Osteoblast (primary cell): ENCODE data around the gene FAU. TPM values are rescaled to one million over a fixed set of nuclear protein-coding genes. Genes with fewer than 3 reads are reported as not detected.

Experiments
- DNase-seq: peaks from one replicate; pipeline ENCODE4 v3.0.0; 2011; ENCODE audit warnings: low spot score, mixed read lengths; ENCODE audit not compliant: insufficient read length; ENCODE audit errors: missing footprints
- H2AFZ ChIP-seq: 2 replicates; pipeline ENCODE4 v1.6.0; 2011; ENCODE audit warnings: mild to moderate bottlenecking, low read length
- H3K27ac ChIP-seq: 2 replicates; pipeline ENCODE4 v1.5.1; 2011; ENCODE audit warnings: mild to moderate bottlenecking, low read depth, low read length, moderate library complexity
- H3K27me3 ChIP-seq: 2 replicates; pipeline ENCODE4 v1.6.0; 2012; ENCODE audit warnings: mild to moderate bottlenecking, control low read depth, inconsistent platforms, low read length, moderate library complexity; ENCODE audit not compliant: insufficient read depth
- H3K36me3 ChIP-seq: 2 replicates; pipeline ENCODE4 v1.5.1; 2011; ENCODE audit warnings: mild to moderate bottlenecking, low read length, control low read depth, moderate library complexity; ENCODE audit not compliant: insufficient read depth
- H3K4me1 ChIP-seq: 2 replicates; pipeline ENCODE4 v1.5.1; 2011; ENCODE audit warnings: mild to moderate bottlenecking, low read length, control low read depth, moderate library complexity; ENCODE audit not compliant: insufficient read depth
- H3K4me2 ChIP-seq: 2 replicates; pipeline ENCODE4 v1.6.0; 2011; ENCODE audit warnings: mild to moderate bottlenecking, low read length; ENCODE audit not compliant: insufficient read depth
- H3K4me3 ChIP-seq: fragments of 200-600 bp; sonication (generic); 3 replicates; pipeline ENCODE4 v1.5.1; 2012; ENCODE audit warnings: mild to moderate bottlenecking, low read length, inconsistent platforms; ENCODE audit not compliant: insufficient read depth
- H3K79me2 ChIP-seq: 2 replicates; pipeline ENCODE4 v1.6.0; 2012; ENCODE audit warnings: mild to moderate bottlenecking, low read length, control low read depth, inconsistent platforms; ENCODE audit not compliant: insufficient read depth
- H3K9me3 ChIP-seq: 2 replicates; pipeline ENCODE4 v1.5.1; 2011; ENCODE audit warnings: low read depth, low read length, control low read depth
- H4K20me1 ChIP-seq: 2 replicates; pipeline ENCODE4 v1.6.0; 2012; ENCODE audit warnings: mild to moderate bottlenecking, low read length, control low read depth; ENCODE audit not compliant: insufficient read depth
- CTCF ChIP-seq: IDR thresholded peaks from 2 replicates; pipeline ENCODE4 v1.5.1; 2011; ENCODE audit warnings: mild to moderate bottlenecking, low read depth, low read length, moderate library complexity; ENCODE audit errors: extremely low read depth
- total RNA-seq: library from RNA; depleted of rRNA; stranded (reverse); fragments of >200 nt; gene quantifications from 2 replicates; pipeline ENCODE4 v1.2.3, GENCODE V29; 2012

Gene FAU
- total RNA-seq, 1 donor = 118 TPM

GRCh38 chr11:65129649-65130441 is 7.9 kb upstream of the FAU start:
- Histone ChIP-seq H3K27me3 (no peaks in the 10 kb centered on the region), H3K4me2 (no peak overlapping the region), H3K79me2 (peaks cover 52% of the 10 kb centered on the region), H3K36me3 (peaks cover 75% of the 10 kb centered on the region), H2AFZ (no peak overlapping the region), H4K20me1 (peaks cover 41% of the 10 kb centered on the region), H3K27ac (no peak overlapping the region), H3K4me1 (peaks cover 13% of the 10 kb centered on the region), H3K9me3 (no peaks in the 10 kb centered on the region), H3K4me3 (no peak overlapping the region)
- no peak for TF ChIP-seq CTCF
- DNase-seq = peak; percentile 49

GRCh38 chr11:65128182-65129145 is 6.5 kb upstream of the FAU start:
- no peak overlapping the region for H3K27ac ChIP-seq
- no peak for TF ChIP-seq CTCF
- H3K4me2 ChIP-seq = no peak overlapping the region
- no peaks in the 10 kb centered on the region for H3K27me3 ChIP-seq
- peaks cover 49% of the 10 kb centered on the region for H3K79me2 ChIP-seq
- H3K9me3 ChIP-seq = no peaks in the 10 kb centered on the region
- H4K20me1 ChIP-seq = peaks cover 37% of the 10 kb centered on the region
- peak; percentile 62 for DNase-seq
- H3K4me3 ChIP-seq = no peak overlapping the region
- H2AFZ ChIP-seq = no peak overlapping the region
- H3K4me1 ChIP-seq = peaks cover 10% of the 10 kb centered on the region
- H3K36me3 ChIP-seq = peaks cover 82% of the 10 kb centered on the region

GRCh38 chr11:65127473-65128181 is 5.7 kb upstream of the FAU start:
- no peak for TF ChIP-seq CTCF
- Histone ChIP-seq H3K79me2 (peaks cover 48% of the 10 kb centered on the region), H3K36me3 (peaks cover 79% of the 10 kb centered on the region), H3K9me3 (no peaks in the 10 kb centered on the region), H3K4me3 (no peak overlapping the region), H3K27ac (no peak overlapping the region), H2AFZ (no peak overlapping the region), H4K20me1 (peaks cover 28% of the 10 kb centered on the region), H3K27me3 (no peaks in the 10 kb centered on the region), H3K4me1 (peaks cover 7% of the 10 kb centered on the region), H3K4me2 (no peak overlapping the region)
- DNase-seq = no peak
